ENCODE data around the gene HIGD1A.

The HIGD1A gene

DNA sequence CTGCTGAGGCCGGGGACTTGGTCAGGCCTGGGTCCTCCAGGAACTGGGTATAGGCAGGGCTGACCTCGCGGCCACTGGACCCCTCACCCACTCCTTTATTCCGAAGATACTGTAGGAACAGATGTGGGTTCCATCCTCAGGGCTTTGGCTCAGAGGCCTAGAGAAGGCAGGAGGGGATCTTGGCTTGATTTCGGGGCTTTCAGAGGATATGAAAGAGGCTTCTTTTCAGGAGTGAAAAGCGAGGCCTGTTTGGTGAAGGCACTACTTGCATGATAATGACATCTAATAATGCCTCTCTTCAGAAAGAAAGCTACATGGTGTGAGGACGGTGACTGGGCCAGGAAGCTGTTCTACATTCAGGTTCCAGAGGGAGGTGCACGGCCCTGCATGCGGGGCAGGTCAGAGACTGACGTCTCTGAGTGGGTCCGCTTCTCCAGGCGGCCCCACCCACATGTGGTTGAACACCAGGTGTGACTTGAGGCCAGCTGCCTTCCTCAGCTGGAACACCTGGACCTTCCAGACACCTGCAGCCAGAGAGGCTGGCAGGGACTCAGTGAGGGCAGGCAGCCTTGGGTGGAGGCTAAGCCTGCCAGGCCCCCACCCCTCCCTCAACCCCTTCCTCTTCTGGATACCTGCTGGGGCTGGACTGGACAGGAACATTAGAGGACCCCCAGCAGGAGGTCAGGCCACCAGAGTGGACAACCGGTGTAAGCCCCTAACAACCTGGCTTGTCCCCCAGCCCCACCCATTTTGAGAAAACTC lies 70.6 kb downstream of the HIGD1A start:
- DNase-seq: no peak
